HEK293 (cell line): ENCODE measurements around the gene COPS3.

ENCODE experiments used
- CTCF ChIA-PET: fragments of 350-600 bp; formaldehyde crosslinking; extraction: SDS; loops from one replicate; lab custom pipeline; 2021; ENCODE audit warnings: antibody characterized with exemption; lab: Yijun Ruan, JAX
- POLR2A ChIA-PET: fragments of 300-600 bp; formaldehyde crosslinking; extraction: SDS; loops from one replicate; lab custom pipeline; 2020; ENCODE audit warnings: antibody characterized with exemption, inconsistent platforms; lab: Yijun Ruan, JAX
- H3K27ac ChIP-seq: fragments of 200-500 bp; sonication (Bioruptor generic); 2 replicates; pipeline ENCODE4 v1.5.1; 2014; ENCODE audit warnings: low read depth, low read length, control low read depth, inconsistent platforms; ENCODE audit errors: extremely low read depth
- H3K36me3 ChIP-seq, 2 experiments: fragments of 200-500 bp in 1 of 2; sonication (Bioruptor generic) in 1 of 2; 1 replicate in 1 of 2; 2 replicates in 1 of 2; pipeline ENCODE4 v1.5.1; 2014 to 2017; ENCODE audit warnings: inconsistent platforms in 2 of 2, low read length in 2 of 2; ENCODE audit not compliant: control insufficient read depth in 2 of 2, insufficient read depth in 1 of 2
- H3K4me1 ChIP-seq: fragments of 200-500 bp; sonication (Bioruptor generic); 2 replicates; pipeline ENCODE4 v1.5.1; 2014; ENCODE audit warnings: mild to moderate bottlenecking, low read length, inconsistent platforms; ENCODE audit not compliant: control insufficient read depth, insufficient read depth
- H3K4me3 ChIP-seq: 2 replicates; pipeline ENCODE4 v1.5.1; 2011; ENCODE audit warnings: low read depth, mild to moderate bottlenecking, control low read depth, low read length, moderate library complexity
- H3K9me3 ChIP-seq: fragments of 200-500 bp; sonication (Bioruptor generic); 2 replicates; pipeline ENCODE4 v1.5.1; 2014; ENCODE audit warnings: low read depth, low read length, inconsistent platforms; ENCODE audit not compliant: control insufficient read depth, insufficient read depth
- EGR2 ChIP-seq: fragments of 450-650 bp; formaldehyde crosslinking; IDR thresholded peaks from 2 replicates; pipeline ENCODE4 v1.5.1; 2016; ENCODE audit warnings: low read depth, missing biosample characterization, missing genetic modification characterization
- ELK4 ChIP-seq: IDR thresholded peaks from 2 replicates; pipeline ENCODE4 v1.6.1; 2011; ENCODE audit warnings: mild to moderate bottlenecking, low read depth, low read length, borderline replicate concordance
- KLF1 ChIP-seq: fragments of 450-650 bp; formaldehyde crosslinking; IDR thresholded peaks from 2 replicates; pipeline ENCODE4 v1.5.1; 2016; ENCODE audit warnings: missing biosample characterization, missing genetic modification characterization
- KLF17 ChIP-seq: fragments of 450-650 bp; formaldehyde crosslinking; IDR thresholded peaks from 2 replicates; pipeline ENCODE4 v1.5.1; 2016; ENCODE audit warnings: missing biosample characterization, missing genetic modification characterization
- MEIS1 ChIP-seq: sonication (generic); formaldehyde crosslinking; IDR thresholded peaks from 2 replicates; pipeline ENCODE4 v1.8.1; 2022; ENCODE audit warnings: missing genetic modification reagents, mild to moderate bottlenecking, borderline replicate concordance
- SALL2 ChIP-seq: fragments of 450-650 bp; formaldehyde crosslinking; IDR thresholded peaks from 2 replicates; pipeline ENCODE4 v1.5.0; 2017; ENCODE audit warnings: missing biosample characterization, mild to moderate bottlenecking, missing genetic modification characterization, borderline replicate concordance
- ZFP41 ChIP-seq: fragments of 450-650 bp; formaldehyde crosslinking; IDR thresholded peaks from 2 replicates; pipeline ENCODE4 v1.5.1; 2016; ENCODE audit warnings: missing biosample characterization, missing genetic modification characterization, borderline replicate concordance
- ZFP69B ChIP-seq: fragments of 450-650 bp; formaldehyde crosslinking; IDR thresholded peaks from 2 replicates; pipeline ENCODE4 v1.5.1; 2016; ENCODE audit warnings: missing biosample characterization, missing genetic modification characterization
- ZNF138 ChIP-seq: fragments of 450-650 bp; formaldehyde crosslinking; IDR thresholded peaks from 2 replicates; pipeline ENCODE4 v1.5.1; 2016; ENCODE audit warnings: missing biosample characterization, missing genetic modification characterization, borderline replicate concordance
- ZNF175 ChIP-seq: fragments of 450-650 bp; formaldehyde crosslinking; IDR thresholded peaks from 2 replicates; pipeline ENCODE4 v1.5.1; 2016; ENCODE audit warnings: missing biosample characterization, missing genetic modification characterization
- ZNF23 ChIP-seq: fragments of 450-650 bp; formaldehyde crosslinking; IDR thresholded peaks from 2 replicates; pipeline ENCODE4 v1.5.1; 2016; ENCODE audit warnings: missing biosample characterization, missing genetic modification characterization, borderline replicate concordance
- ZNF391 ChIP-seq: fragments of 450-650 bp; formaldehyde crosslinking; IDR thresholded peaks from 2 replicates; pipeline ENCODE4 v1.5.1; 2016; ENCODE audit warnings: low read depth, missing biosample characterization, missing genetic modification characterization, borderline replicate concordance
- ZNF513 ChIP-seq: fragments of 450-650 bp; IDR thresholded peaks from 2 replicates; pipeline ENCODE4 v1.5.1; 2018; ENCODE audit warnings: missing biosample characterization, missing genetic modification characterization
- ZNF518A ChIP-seq: fragments of 450-650 bp; formaldehyde crosslinking; conservative IDR thresholded peaks from 2 replicates; pipeline ENCODE4 v1.5.1; 2016; ENCODE audit warnings: low read depth, missing biosample characterization, missing genetic modification characterization
- ZNF768 ChIP-seq: fragments of 450-650 bp; formaldehyde crosslinking; IDR thresholded peaks from 2 replicates; pipeline ENCODE4 v1.5.1; 2018; ENCODE audit warnings: missing biosample characterization, mild to moderate bottlenecking, missing genetic modification characterization
- TF ChIP-seq, protein P1 (sequence below): fragments of 450-650 bp; formaldehyde crosslinking; IDR thresholded peaks from 2 replicates; pipeline ENCODE4 v1.5.1; 2017; ENCODE audit warnings: missing biosample characterization, missing genetic modification characterization

The COPS3 gene

GRCh38 chr17:17322516-17323510, 41.8 kb upstream of the COPS3 start:
- Histone ChIP-seq H3K36me3 (no peaks in the 10 kb centered on the region; a peak in 1 of 3 replicates), H3K9me3 (no peaks in the 10 kb centered on the region), H3K4me3 (no peak overlapping the region), H3K4me1 (no peaks in the 10 kb centered on the region), H3K27ac (no peak overlapping the region)
- no peak for TF ChIP-seq ZNF23 (tag by site-specific recombination)
- no peak for TF ChIP-seq ZNF138
- no peak for TF ChIP-seq ZFP41 (tag by site-specific recombination)
- no peak for TF ChIP-seq ZNF768
- TF ChIP-seq ZFP69B (tag by site-specific recombination): no peak
- TF ChIP-seq, protein P1, sequence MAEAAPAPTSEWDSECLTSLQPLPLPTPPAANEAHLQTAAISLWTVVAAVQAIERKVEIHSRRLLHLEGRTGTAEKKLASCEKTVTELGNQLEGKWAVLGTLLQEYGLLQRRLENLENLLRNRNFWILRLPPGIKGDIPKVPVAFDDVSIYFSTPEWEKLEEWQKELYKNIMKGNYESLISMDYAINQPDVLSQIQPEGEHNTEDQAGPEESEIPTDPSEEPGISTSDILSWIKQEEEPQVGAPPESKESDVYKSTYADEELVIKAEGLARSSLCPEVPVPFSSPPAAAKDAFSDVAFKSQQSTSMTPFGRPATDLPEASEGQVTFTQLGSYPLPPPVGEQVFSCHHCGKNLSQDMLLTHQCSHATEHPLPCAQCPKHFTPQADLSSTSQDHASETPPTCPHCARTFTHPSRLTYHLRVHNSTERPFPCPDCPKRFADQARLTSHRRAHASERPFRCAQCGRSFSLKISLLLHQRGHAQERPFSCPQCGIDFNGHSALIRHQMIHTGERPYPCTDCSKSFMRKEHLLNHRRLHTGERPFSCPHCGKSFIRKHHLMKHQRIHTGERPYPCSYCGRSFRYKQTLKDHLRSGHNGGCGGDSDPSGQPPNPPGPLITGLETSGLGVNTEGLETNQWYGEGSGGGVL (tag by site-specific recombination): no peak
- CTCF ChIA-PET: interaction anchor here (1.0 kb wide), 1 partner anchor 31 kb away, joined by 3 read pairs; no protein-coding TSS in a partner anchor
- POLR2A ChIA-PET: no interaction called here

DNA sequence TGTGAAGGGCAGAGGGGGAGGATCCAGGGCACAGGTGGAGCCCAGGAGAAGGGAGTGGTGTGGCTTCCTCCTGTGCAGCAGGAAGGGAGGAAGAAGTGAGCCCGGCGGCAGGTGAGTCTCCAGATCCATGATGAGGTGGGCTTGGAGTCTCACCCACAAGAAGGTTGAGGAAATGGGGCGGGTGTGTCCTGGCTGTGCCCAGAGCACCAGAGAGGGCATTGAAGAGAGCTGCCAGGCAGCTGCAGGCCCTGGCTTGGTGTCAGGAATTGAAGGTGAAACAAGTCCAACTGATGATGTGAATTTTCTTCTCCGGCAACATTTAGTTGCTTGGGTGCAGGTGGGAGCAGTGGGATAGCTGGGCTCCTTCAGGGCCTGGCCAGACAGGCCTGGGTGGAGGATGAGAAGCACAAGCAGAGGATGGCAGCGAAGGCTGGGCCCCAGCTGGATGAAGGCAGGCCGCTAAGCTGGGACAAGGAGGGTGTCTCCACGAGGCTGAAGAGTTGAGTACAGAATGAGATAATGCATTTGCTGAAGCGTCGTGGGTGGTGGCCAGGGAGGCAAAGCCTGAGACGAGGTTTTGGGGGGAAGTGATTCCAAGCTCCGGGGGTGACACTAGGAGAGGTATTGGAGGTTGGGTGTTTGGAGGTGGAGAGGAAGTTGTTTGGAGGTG, 40.4 kb upstream of the COPS3 start:
- Histone ChIP-seq H3K27ac (no peak overlapping the region), H3K9me3 (no peaks in the 10 kb centered on the region), H3K36me3 (no peaks in the 10 kb centered on the region; a peak in 1 of 3 replicates), H3K4me3 (no peak overlapping the region), H3K4me1 (no peaks in the 10 kb centered on the region)
- ChIA-PET CTCF (no interaction called here), POLR2A (no interaction called here)
- no peak for TF ChIP-seq SALL2 (tag by site-specific recombination)
- TF ChIP-seq EGR2 (tag by site-specific recombination): 0 out of 2 replicates have a peak, but pooled peaks have one; percentile 6

DNA sequence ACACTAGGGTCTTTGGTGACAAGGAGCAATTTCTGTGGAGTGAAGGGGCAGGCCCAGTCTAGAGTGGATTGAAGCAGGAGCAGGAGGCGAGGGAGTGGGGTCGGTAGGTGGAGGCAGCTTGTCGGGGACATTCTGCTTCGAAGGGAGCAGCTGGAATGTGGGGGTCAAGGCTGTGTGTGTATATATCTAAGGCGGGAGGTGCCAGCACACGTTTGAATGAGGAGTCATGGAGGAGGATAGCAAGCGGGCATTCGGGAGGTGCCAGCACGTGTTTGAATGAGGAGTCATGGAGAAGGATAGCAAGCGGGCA, 39.8 kb upstream of the COPS3 start:
- Histone ChIP-seq H3K4me3 (no peak overlapping the region), H3K36me3 (no peaks in the 10 kb centered on the region; a peak in 1 of 3 replicates), H3K9me3 (no peaks in the 10 kb centered on the region), H3K27ac (no peak overlapping the region), H3K4me1 (no peaks in the 10 kb centered on the region)
- CTCF ChIA-PET: no interaction called here
- POLR2A ChIA-PET: interaction anchor here (0.6 kb wide), 1 partner anchor 58 kb away, joined by 3 read pairs; no protein-coding TSS in a partner anchor
- TF ChIP-seq ZNF138 (no peak), KLF17 (tag by site-specific recombination) (no peak), ZNF513 (tag by site-specific recombination) (no peak), MEIS1 (no peak), KLF1 (tag by site-specific recombination) (no peak), ZNF391 (tag by site-specific recombination) (no peak), ZNF175 (no peak), ELK4 (no peak), ZNF518A (tag by site-specific recombination) (no peak), ZNF23 (tag by site-specific recombination) (no peak)
